Loucy (cell line): ENCODE measurements around the gene SEPTIN11.

Experiments
- EZH2phosphoT487 ChIP-seq: fragments of 200-600 bp; IDR thresholded peaks from 2 replicates; pipeline ENCODE4 v1.6.1; 2018; ENCODE audit warnings: antibody characterized with exemption, mild to moderate bottlenecking, moderate library complexity, borderline replicate concordance
- TF ChIP-seq, protein P1 (sequence below): fragments of 200-600 bp; sonication (generic); conservative IDR thresholded peaks from 2 replicates; pipeline ENCODE4 v1.5.1; 2014; ENCODE audit warnings: mild to moderate bottlenecking, antibody characterized with exemption, low read length

DNA sequence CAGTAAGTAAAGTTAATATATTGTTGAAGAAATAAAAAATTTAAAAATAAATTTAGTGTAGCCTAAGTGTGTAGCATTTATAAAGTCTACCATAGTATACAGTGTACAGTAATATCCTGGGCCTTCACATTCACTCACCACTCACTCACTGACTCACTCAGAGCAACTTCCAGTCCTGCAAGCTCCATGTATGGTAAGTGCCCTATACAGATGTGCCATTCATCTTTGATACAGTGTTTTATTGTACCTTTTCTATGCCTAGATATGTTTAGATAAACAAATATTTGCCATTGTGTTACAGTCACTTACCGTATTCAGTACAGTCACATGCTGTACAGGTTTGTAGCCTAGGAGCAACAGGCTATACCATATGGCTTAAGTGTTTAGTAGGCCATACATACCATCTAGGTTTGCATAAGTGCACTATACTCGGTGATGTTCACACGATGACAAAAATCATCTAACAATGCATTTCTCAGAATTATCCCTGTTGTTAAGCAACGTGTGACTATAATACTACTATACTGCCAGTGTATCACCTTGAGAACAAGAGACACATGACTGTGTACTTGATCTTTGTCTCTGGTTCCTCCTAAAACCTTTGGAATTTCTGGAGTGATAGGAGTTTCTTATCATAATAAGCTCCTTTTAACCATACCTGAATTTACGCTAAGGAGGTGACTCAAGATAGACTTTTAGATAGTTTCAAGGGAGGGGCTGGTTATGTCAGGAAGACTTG lies 25.8 kb upstream of the SEPTIN11 start:
- TF ChIP-seq, protein P1, sequence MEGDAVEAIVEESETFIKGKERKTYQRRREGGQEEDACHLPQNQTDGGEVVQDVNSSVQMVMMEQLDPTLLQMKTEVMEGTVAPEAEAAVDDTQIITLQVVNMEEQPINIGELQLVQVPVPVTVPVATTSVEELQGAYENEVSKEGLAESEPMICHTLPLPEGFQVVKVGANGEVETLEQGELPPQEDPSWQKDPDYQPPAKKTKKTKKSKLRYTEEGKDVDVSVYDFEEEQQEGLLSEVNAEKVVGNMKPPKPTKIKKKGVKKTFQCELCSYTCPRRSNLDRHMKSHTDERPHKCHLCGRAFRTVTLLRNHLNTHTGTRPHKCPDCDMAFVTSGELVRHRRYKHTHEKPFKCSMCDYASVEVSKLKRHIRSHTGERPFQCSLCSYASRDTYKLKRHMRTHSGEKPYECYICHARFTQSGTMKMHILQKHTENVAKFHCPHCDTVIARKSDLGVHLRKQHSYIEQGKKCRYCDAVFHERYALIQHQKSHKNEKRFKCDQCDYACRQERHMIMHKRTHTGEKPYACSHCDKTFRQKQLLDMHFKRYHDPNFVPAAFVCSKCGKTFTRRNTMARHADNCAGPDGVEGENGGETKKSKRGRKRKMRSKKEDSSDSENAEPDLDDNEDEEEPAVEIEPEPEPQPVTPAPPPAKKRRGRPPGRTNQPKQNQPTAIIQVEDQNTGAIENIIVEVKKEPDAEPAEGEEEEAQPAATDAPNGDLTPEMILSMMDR: no peak
- TF ChIP-seq EZH2phosphoT487: no peak
